ENCODE results near the gene ZNF304. TPM values are rescaled to one million over a fixed set of nuclear protein-coding genes. Genes with fewer than 3 reads are reported as not detected.

Gene ZNF304
- total and polyA plus RNA-seq, 2 experiments from 2014 or later = 3.0 to 6.9 TPM

DNA sequence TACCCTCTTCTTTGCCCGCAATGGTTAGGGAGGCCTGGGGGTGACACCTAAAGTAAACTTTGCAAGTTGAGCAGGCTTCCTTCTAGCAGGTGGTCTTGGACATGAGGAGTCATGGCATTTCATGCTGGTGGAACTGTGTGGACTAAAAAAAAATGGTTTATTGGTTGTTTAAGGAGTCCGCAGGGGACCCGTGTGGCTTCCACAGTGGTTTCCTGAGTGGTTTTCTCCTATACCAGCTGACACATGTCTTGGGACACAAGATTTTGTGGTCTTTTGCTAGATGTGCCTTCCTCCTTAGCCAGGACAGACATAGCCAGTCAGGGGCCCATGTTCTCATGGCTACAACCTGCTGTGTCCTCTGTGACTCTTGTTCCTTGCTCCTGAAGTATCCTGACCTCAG, 29.3 kb upstream of the ZNF304 start:
- peak overlapping the region; percentile 84 for H3K4me2 ChIP-seq
- H3K36me3 ChIP-seq (replicated peaks; ENCODE audit: insufficient read depth, low read depth) = no peaks in the 10 kb centered on the region
- peak overlapping the region; percentile 56 for H3K4me3 ChIP-seq
- DNase-seq (ENCODE audit: low spot score) = no peak
- H3K9me3 ChIP-seq (ENCODE audit: low read depth) = no peaks in the 10 kb centered on the region
- peaks cover 26% of the 10 kb centered on the region for H3K79me2 ChIP-seq
- H3K27ac ChIP-seq = no peak overlapping the region
- H3K27me3 ChIP-seq = peaks cover 15% of the 10 kb centered on the region
- H3K9me2 ChIP-seq (replicated peaks; ENCODE audit: insufficient read depth) = no peaks in the 10 kb centered on the region
- no peak overlapping the region for H2AFZ ChIP-seq
- peaks cover 9% of the 10 kb centered on the region for H3K4me1 ChIP-seq (ENCODE audit: insufficient read depth)
- TF ChIP-seq EZH2 (IDR thresholded peaks at IDR 0.05; ENCODE audit: borderline replicate concordance) = no peak
- TF ChIP-seq EZH2phosphoT487 (IDR thresholded peaks at IDR 0.05; ENCODE audit: low read depth, severe bottlenecking, unreplicated experiment) = no peak
- TF ChIP-seq CTCF (IDR thresholded peaks at IDR 0.05; ENCODE audit: poor library complexity) = no peak
- WGBS (ENCODE audit: low lambda C conversion rate, missing lambda C conversion rate) = 89% methylated on average over 3 of the region's 3 CpGs
- no peaks in the 10 kb centered on the region for H4K20me1 ChIP-seq (ENCODE audit: insufficient read depth, poor library complexity, severe bottlenecking)

GRCh38 chr19:57324992-57325391, 26.1 kb upstream of the ZNF304 start:
- DNase-seq (ENCODE audit: low spot score) = no peak
- H2AFZ ChIP-seq = no peak overlapping the region
- H3K4me2 ChIP-seq = no peak overlapping the region
- no peak for TF ChIP-seq CTCF (IDR thresholded peaks at IDR 0.05; ENCODE audit: poor library complexity)
- no peak for TF ChIP-seq EZH2phosphoT487 (IDR thresholded peaks at IDR 0.05; ENCODE audit: low read depth, severe bottlenecking, unreplicated experiment)
- TF ChIP-seq EZH2 (IDR thresholded peaks at IDR 0.05; ENCODE audit: borderline replicate concordance) = no peak
- no peaks in the 10 kb centered on the region for H3K27me3 ChIP-seq
- peaks cover 26% of the 10 kb centered on the region for H3K79me2 ChIP-seq
- no peaks in the 10 kb centered on the region for H3K36me3 ChIP-seq (replicated peaks; ENCODE audit: insufficient read depth, low read depth)
- H3K4me1 ChIP-seq (ENCODE audit: insufficient read depth) = peaks cover 9% of the 10 kb centered on the region
- no peaks in the 10 kb centered on the region for H4K20me1 ChIP-seq (ENCODE audit: insufficient read depth, poor library complexity, severe bottlenecking)
- no peak overlapping the region for H3K27ac ChIP-seq
- H3K4me3 ChIP-seq = no peak overlapping the region
- no peaks in the 10 kb centered on the region for H3K9me2 ChIP-seq (replicated peaks; ENCODE audit: insufficient read depth)
- no peaks in the 10 kb centered on the region for H3K9me3 ChIP-seq (ENCODE audit: low read depth)

DNA sequence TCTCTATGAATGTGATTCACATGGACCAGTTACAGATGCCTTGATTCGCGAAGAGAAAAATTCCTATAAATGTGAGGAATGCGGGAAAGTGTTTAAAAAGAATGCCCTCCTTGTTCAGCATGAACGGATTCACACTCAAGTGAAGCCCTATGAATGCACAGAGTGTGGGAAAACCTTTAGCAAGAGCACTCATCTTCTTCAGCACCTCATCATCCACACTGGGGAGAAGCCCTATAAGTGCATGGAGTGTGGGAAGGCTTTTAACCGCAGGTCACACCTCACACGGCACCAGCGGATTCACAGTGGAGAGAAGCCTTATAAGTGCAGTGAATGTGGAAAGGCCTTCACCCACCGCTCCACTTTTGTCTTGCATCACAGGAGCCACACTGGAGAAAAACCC, 23.1 kb upstream of the ZNF304 start:
- Histone ChIP-seq H3K27me3 (no peaks in the 10 kb centered on the region), H3K4me3 (no peak overlapping the region), H3K27ac (no peak overlapping the region), H2AFZ (no peak overlapping the region), H3K79me2 (no peaks in the 10 kb centered on the region), H3K9me2 (replicated peaks; ENCODE audit: insufficient read depth) (no peaks in the 10 kb centered on the region), H3K9me3 (ENCODE audit: low read depth) (no peaks in the 10 kb centered on the region), H4K20me1 (ENCODE audit: insufficient read depth, poor library complexity, severe bottlenecking) (no peaks in the 10 kb centered on the region), H3K36me3 (replicated peaks; ENCODE audit: insufficient read depth, low read depth) (no peaks in the 10 kb centered on the region), H3K4me1 (ENCODE audit: insufficient read depth) (no peaks in the 10 kb centered on the region), H3K4me2 (no peak overlapping the region)
- WGBS (ENCODE audit: low lambda C conversion rate, missing lambda C conversion rate) = 97% methylated on average over 8 of the region's 8 CpGs
- TF ChIP-seq CTCF (IDR thresholded peaks at IDR 0.05; ENCODE audit: poor library complexity) (no peak), EZH2phosphoT487 (IDR thresholded peaks at IDR 0.05; ENCODE audit: low read depth, severe bottlenecking, unreplicated experiment) (no peak), EZH2 (IDR thresholded peaks at IDR 0.05; ENCODE audit: borderline replicate concordance) (no peak)
- no peak for DNase-seq (ENCODE audit: low spot score)

GRCh38 chr19:57334191-57334590, 16.9 kb upstream of the ZNF304 start:
- no peaks in the 10 kb centered on the region for H3K36me3 ChIP-seq (replicated peaks; ENCODE audit: insufficient read depth, low read depth)
- H3K79me2 ChIP-seq = no peaks in the 10 kb centered on the region
- H2AFZ ChIP-seq = no peak overlapping the region
- no peaks in the 10 kb centered on the region for H3K27me3 ChIP-seq
- H3K9me2 ChIP-seq (replicated peaks; ENCODE audit: insufficient read depth) = no peaks in the 10 kb centered on the region
- no peaks in the 10 kb centered on the region for H4K20me1 ChIP-seq (ENCODE audit: insufficient read depth, poor library complexity, severe bottlenecking)
- H3K27ac ChIP-seq = peak overlapping the region; percentile 43
- DNase-seq (ENCODE audit: low spot score) = peak; percentile 51
- TF ChIP-seq EZH2phosphoT487 (IDR thresholded peaks at IDR 0.05; ENCODE audit: low read depth, severe bottlenecking, unreplicated experiment) = no peak
- no peak for TF ChIP-seq CTCF (IDR thresholded peaks at IDR 0.05; ENCODE audit: poor library complexity)
- TF ChIP-seq EZH2 (IDR thresholded peaks at IDR 0.05; ENCODE audit: borderline replicate concordance) = no peak
- no peaks in the 10 kb centered on the region for H3K9me3 ChIP-seq (ENCODE audit: low read depth)
- H3K4me1 ChIP-seq (ENCODE audit: insufficient read depth) = no peaks in the 10 kb centered on the region
- no peak overlapping the region for H3K4me3 ChIP-seq
- H3K4me2 ChIP-seq = no peak overlapping the region
- WGBS (ENCODE audit: low lambda C conversion rate, missing lambda C conversion rate) = 68% methylated on average over 4 of the region's 4 CpGs
